Parathyroid adenoma (tissue), 2 donors: ENCODE measurements around the gene ATP6V1B1.

ENCODE experiments used
- H2AFZ ChIP-seq: fragments of 300-600 bp; sonication (generic); one replicate; pipeline ENCODE4 v1.7.0; 2017; ENCODE audit warnings: antibody characterized with exemption, mild to moderate bottlenecking
- H3K27ac ChIP-seq: fragments of 300-600 bp; sonication (generic); one replicate; pipeline ENCODE4 v1.7.0; 2017
- H3K27me3 ChIP-seq: fragments of 300-600 bp; sonication (generic); one replicate; pipeline ENCODE4 v1.7.0; 2017; ENCODE audit warnings: low read length; ENCODE audit not compliant: control insufficient read depth, insufficient read depth
- H3K36me3 ChIP-seq: fragments of 300-600 bp; sonication (generic); one replicate; pipeline ENCODE4 v1.7.0; 2017; ENCODE audit warnings: low read length; ENCODE audit not compliant: control insufficient read depth, insufficient read depth
- H3K4me1 ChIP-seq: fragments of 300-600 bp; sonication (generic); one replicate; pipeline ENCODE4 v1.7.0; 2017; ENCODE audit warnings: control low read depth
- H3K4me2 ChIP-seq: fragments of 300-600 bp; sonication (generic); one replicate; pipeline ENCODE4 v1.7.0; 2017; ENCODE audit warnings: low read length
- H3K4me3 ChIP-seq: fragments of 300-600 bp; sonication (generic); one replicate; pipeline ENCODE4 v1.7.0; 2017; ENCODE audit warnings: low read depth, low read length
- H3K79me2 ChIP-seq: fragments of 300-600 bp; sonication (generic); one replicate; pipeline ENCODE4 v1.7.0; 2017; ENCODE audit warnings: control low read depth
- H3K9ac ChIP-seq: fragments of 300-600 bp; sonication (generic); one replicate; pipeline ENCODE4 v1.7.0; 2017; ENCODE audit warnings: mild to moderate bottlenecking
- H3K9me3 ChIP-seq: fragments of 300-600 bp; sonication (generic); one replicate; pipeline ENCODE4 v1.7.0; 2017; ENCODE audit warnings: low read length; ENCODE audit not compliant: control insufficient read depth
- TF ChIP-seq, protein P1 (sequence below): fragments of 300-600 bp; sonication (generic); IDR thresholded peaks from one replicate; pipeline ENCODE4 v1.7.0; 2017; ENCODE audit warnings: antibody characterized with exemption, mild to moderate bottlenecking
- donor health status: primary hyperparathyroidism.

The ATP6V1B1 gene

DNA sequence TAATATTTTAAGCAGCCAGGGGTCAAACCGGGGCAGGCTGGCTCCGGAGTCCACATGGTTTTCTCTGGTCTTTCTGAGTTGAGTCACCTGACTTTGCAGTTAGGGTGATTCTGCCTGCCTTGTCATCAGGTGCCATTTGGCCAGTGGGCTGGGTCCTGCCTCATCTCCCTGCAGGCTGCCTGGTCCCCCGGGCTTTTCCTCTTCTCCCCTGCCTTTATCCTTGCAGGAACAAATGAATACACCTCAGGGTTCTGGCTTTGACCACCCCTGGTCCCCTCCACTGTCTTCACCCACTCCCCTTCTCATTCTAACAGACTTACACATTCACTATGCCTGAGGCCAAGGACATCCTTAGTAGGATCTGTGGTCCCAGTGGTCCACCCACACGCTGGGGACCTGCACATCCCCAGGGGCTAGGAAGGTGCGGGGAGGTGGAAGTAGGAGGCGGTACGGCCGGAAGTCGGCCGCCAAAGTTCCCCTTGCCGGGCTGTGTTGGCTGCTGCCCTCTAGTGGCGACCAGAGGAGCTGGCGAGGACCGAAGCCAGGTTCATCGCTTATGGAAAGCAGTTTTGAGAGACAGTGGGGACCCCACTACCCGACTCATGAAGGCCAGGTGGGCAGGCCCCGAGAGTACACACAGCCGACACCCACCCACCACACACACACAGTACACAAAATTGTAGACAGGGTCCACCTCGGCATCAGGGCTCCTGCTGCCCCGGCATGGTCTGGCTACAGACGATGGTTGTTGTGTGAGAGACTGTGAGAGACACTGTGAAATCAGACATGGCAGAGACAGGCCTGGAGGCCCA lies 65.3 kb downstream of the ATP6V1B1 start:
- Histone ChIP-seq H3K27me3 (no peaks in the 10 kb centered on the region), H3K27ac (no peak overlapping the region), H3K9ac (no peak overlapping the region), H3K4me3 (peak overlapping the region; percentile 37), H3K4me1 (no peaks in the 10 kb centered on the region), H2AFZ (peak overlapping the region; percentile 99), H3K4me2 (peak overlapping the region; percentile 61), H3K36me3 (no peaks in the 10 kb centered on the region), H3K79me2 (no peaks in the 10 kb centered on the region), H3K9me3 (no peaks in the 10 kb centered on the region)
- TF ChIP-seq, protein P1, sequence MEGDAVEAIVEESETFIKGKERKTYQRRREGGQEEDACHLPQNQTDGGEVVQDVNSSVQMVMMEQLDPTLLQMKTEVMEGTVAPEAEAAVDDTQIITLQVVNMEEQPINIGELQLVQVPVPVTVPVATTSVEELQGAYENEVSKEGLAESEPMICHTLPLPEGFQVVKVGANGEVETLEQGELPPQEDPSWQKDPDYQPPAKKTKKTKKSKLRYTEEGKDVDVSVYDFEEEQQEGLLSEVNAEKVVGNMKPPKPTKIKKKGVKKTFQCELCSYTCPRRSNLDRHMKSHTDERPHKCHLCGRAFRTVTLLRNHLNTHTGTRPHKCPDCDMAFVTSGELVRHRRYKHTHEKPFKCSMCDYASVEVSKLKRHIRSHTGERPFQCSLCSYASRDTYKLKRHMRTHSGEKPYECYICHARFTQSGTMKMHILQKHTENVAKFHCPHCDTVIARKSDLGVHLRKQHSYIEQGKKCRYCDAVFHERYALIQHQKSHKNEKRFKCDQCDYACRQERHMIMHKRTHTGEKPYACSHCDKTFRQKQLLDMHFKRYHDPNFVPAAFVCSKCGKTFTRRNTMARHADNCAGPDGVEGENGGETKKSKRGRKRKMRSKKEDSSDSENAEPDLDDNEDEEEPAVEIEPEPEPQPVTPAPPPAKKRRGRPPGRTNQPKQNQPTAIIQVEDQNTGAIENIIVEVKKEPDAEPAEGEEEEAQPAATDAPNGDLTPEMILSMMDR, result peak; percentile 95

DNA sequence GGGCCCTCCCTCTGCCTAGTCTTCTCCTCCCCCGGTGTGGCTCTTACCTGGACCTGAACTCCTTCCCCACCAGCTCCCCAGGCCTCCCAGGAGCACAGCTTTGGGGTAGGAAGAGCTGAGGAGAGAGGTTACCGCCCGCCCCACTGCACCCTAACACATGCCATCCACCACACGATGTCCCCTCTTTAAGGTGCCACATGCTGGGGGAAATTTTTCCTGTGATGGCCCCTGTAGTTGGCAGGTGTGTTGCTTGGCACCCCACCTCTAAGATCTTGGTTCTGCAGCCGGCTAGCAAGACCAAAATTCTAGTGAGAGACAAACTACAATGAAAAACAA lies 65.9 kb downstream of the ATP6V1B1 start:
- H3K79me2 ChIP-seq, result no peaks in the 10 kb centered on the region
- H3K9ac ChIP-seq, result no peak overlapping the region
- H3K27ac ChIP-seq, result no peak overlapping the region
- H3K36me3 ChIP-seq, result no peaks in the 10 kb centered on the region
- H3K4me1 ChIP-seq, result no peaks in the 10 kb centered on the region
- TF ChIP-seq, protein P1, result no peak
- no peak overlapping the region for H3K4me3 ChIP-seq
- no peaks in the 10 kb centered on the region for H3K27me3 ChIP-seq
- no peak overlapping the region for H3K4me2 ChIP-seq
- no peaks in the 10 kb centered on the region for H3K9me3 ChIP-seq
- H2AFZ ChIP-seq, result no peak overlapping the region

DNA sequence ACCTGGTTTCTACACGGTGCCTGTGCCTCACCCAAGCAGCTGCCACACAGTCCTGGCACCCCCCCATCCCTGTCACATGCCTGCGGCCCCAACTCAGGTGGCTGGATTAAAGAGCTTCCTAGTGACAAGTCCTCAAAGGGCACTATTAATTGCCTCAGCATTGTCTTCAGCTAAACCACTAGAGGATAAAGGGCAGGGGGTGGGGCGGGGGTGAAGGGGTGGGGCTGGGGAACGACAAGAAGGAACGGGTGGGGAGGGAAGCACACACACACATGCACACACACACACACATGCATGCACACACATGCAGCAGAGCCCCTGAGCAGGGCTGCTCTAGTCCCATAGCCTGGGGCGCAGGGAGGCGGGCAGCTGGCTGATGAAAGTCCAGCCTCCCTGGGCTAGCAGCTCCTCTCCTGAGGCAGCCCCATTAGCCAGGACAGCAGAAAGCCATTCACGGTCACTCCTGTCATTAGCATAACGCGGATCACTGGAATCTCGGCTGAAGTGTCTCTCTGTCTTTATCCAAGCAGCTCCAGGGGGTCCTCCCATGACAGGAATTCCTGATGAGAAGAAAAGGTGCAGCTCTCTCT lies 66.4 kb downstream of the ATP6V1B1 start:
- TF ChIP-seq, protein P1, result no peak
- Histone ChIP-seq H3K27ac (no peak overlapping the region), H3K9me3 (no peaks in the 10 kb centered on the region)

DNA sequence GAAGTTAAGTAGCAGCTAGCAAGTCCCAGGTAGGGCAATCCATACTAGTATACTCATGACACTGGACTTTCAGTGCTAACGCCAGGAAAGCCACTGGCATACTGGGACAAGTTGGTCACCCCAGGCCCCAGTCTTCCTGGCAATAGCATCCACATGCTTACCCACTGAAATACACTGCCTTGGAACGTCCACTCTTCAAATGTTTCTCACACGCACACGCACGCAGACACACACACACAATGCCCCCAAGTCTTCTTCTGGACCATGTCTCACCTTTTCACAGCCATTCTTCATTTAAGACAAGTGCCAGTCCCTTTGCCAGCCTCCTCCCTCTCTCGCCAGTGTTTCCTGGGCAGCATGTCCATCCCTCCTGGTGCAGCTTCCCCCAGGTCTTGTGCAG lies 67.7 kb downstream of the ATP6V1B1 start:
- H3K9ac ChIP-seq, result no peak overlapping the region
- TF ChIP-seq, protein P1, result no peak
- no peak overlapping the region for H2AFZ ChIP-seq
- no peak overlapping the region for H3K4me3 ChIP-seq
- H3K4me1 ChIP-seq, result no peaks in the 10 kb centered on the region
- H3K79me2 ChIP-seq, result no peaks in the 10 kb centered on the region
- H3K27me3 ChIP-seq, result no peaks in the 10 kb centered on the region
- no peaks in the 10 kb centered on the region for H3K36me3 ChIP-seq
- H3K4me2 ChIP-seq, result no peak overlapping the region
- H3K27ac ChIP-seq, result no peak overlapping the region
- H3K9me3 ChIP-seq, result no peaks in the 10 kb centered on the region

More for the DNA sequence above, 66.4 kb downstream of the ATP6V1B1 start:
- Histone ChIP-seq H3K4me2 (no peak overlapping the region), H3K9ac (no peak overlapping the region), H3K4me3 (no peak overlapping the region), H3K27me3 (no peaks in the 10 kb centered on the region), H3K4me1 (no peaks in the 10 kb centered on the region), H2AFZ (no peak overlapping the region), H3K79me2 (no peaks in the 10 kb centered on the region), H3K36me3 (no peaks in the 10 kb centered on the region)
